ENCODE results near the gene C9orf50. TPM values are rescaled to one million over a fixed set of nuclear protein-coding genes. Genes with fewer than 3 reads are reported as not detected.

Gene C9orf50
- total and polyA plus RNA-seq, 11 donors = not detected

- 9 to 18% (median 16%) methylated on average over 20 to 28 of the region's 30 CpGs for WGBS, 4 donors
- no peaks in the 10 kb centered on the region for H3K27me3 ChIP-seq
- peak in 4 of 5 donors; percentile 46 to 65 (median 60) for DNase-seq
- peak overlapping the region; percentile 29 to 98 (median 90) for H3K27ac ChIP-seq
- no peaks in the 10 kb centered on the region for H3K9me3 ChIP-seq
- ATAC-seq = peak in 2 of 4 donors; percentile 2 to 6
- H3K36me3 ChIP-seq = no peaks in the 10 kb centered on the region
- TF ChIP-seq POLR2A (IDR thresholded peaks at IDR 0.05) (no peak), CTCF (IDR thresholded peaks at IDR 0.05) (no peak)
- H3K4me1 ChIP-seq = peaks cover 0 to 47% (median 39%) of the 10 kb centered on the region in 12 donors
- intact Hi-C loops (cut with DNase I) = loop anchor here (1.0 to 10.0 kb wide), 18 partner anchors 41 to 479 kb away; partner anchors contain the start of gene IER5L (in 1 of the 10)
- H3K4me3 ChIP-seq = peak overlapping the region in 11 of 12 donors; percentile 50 to 74 (median 66)
Measured at GRCh38 chr9:129609486-129610212, 11.3 kb downstream of the C9orf50 start.

GRCh38 chr9:129608561-129609481, 12.1 kb downstream of the C9orf50 start:
- peak overlapping the region; percentile 39 to 98 (median 90) for H3K27ac ChIP-seq
- TF ChIP-seq CTCF (IDR thresholded peaks at IDR 0.05) (no peak), POLR2A (IDR thresholded peaks at IDR 0.05) (no peak)
- 87 to 94% (median 88%) methylated on average over 21 to 27 of the region's 27 CpGs for WGBS, 4 donors

GRCh38 chr9:129607027-129607387, 13.9 kb downstream of the C9orf50 start:
- H3K4me1 ChIP-seq = peaks cover 0 to 53% (median 40%) of the 10 kb centered on the region in 12 donors
- H3K36me3 ChIP-seq = no peaks in the 10 kb centered on the region
- no peaks in the 10 kb centered on the region for H3K27me3 ChIP-seq
- no peak for ATAC-seq
- no peak for DNase-seq
- peak overlapping the region; percentile 66 to 98 (median 78) for H3K27ac ChIP-seq
- TF ChIP-seq POLR2A (IDR thresholded peaks at IDR 0.05) (no peak), CTCF (IDR thresholded peaks at IDR 0.05) (no peak)
- H3K4me3 ChIP-seq = no peak overlapping the region
- no peaks in the 10 kb centered on the region for H3K9me3 ChIP-seq
- 49 to 71% (median 67%) methylated on average over 4 to 6 of the region's 6 CpGs for WGBS, 4 donors
- intact Hi-C loops (cut with DNase I) = loop anchor here in 9 of 10 donors (1.0 to 10.0 kb wide), 10 partner anchors 110 to 287 kb away; no protein-coding TSS in a partner anchor

More at GRCh38 chr9:129608561-129609481, 12.1 kb downstream of the C9orf50 start:
- intact Hi-C loops (cut with DNase I) = loop anchor here in 8 of 10 donors (2.0 to 10.0 kb wide), 12 partner anchors 40 to 470 kb away; no protein-coding TSS in a partner anchor
- ATAC-seq (no peak), DNase-seq (no peak)
- no peaks in the 10 kb centered on the region for H3K36me3 ChIP-seq
- no peaks in the 10 kb centered on the region for H3K9me3 ChIP-seq
- no peak overlapping the region for H3K4me3 ChIP-seq
- no peaks in the 10 kb centered on the region for H3K27me3 ChIP-seq
- peaks cover 0 to 47% (median 39%) of the 10 kb centered on the region in 12 donors for H3K4me1 ChIP-seq

Measured in heart left ventricle (tissue), 16 donors.